Neuronal stem cell (in vitro differentiated cells): ENCODE measurements around the gene CD300LD.

Source experiments
- DNase-seq: peaks from one replicate; pipeline ENCODE4 v3.0.0-alpha.2; 2013; ENCODE audit warnings: low spot score
- H2AFZ ChIP-seq: one replicate; pipeline ENCODE4 v1.6.1; 2013; ENCODE audit warnings: mild to moderate bottlenecking, low read length, inconsistent platforms
- H2AK5ac ChIP-seq: 2 replicates; pipeline ENCODE4 v1.6.1; 2013; ENCODE audit warnings: low read depth, mild to moderate bottlenecking, inconsistent platforms, low read length, moderate library complexity, mixed read lengths
- H2BK120ac ChIP-seq: 2 replicates; pipeline ENCODE4 v1.6.1; 2013; ENCODE audit warnings: low read depth, mild to moderate bottlenecking, inconsistent platforms, low read length, moderate library complexity, mixed read lengths
- H2BK12ac ChIP-seq: one replicate; pipeline ENCODE4 v1.6.1; 2013; ENCODE audit warnings: low read length, inconsistent platforms
- H2BK15ac ChIP-seq: 2 replicates; pipeline ENCODE4 v1.6.1; 2013; ENCODE audit warnings: mild to moderate bottlenecking, low read length, inconsistent platforms, mixed read lengths
- H2BK5ac ChIP-seq: one replicate; pipeline ENCODE4 v1.6.1; 2013; ENCODE audit warnings: inconsistent platforms, mild to moderate bottlenecking, low read length, moderate library complexity
- H3K14ac ChIP-seq: one replicate; pipeline ENCODE4 v1.6.1; 2013; ENCODE audit warnings: low read length, inconsistent platforms
- H3K18ac ChIP-seq: 2 replicates; pipeline ENCODE4 v1.6.1; 2013; ENCODE audit warnings: low read length, inconsistent platforms
- H3K23ac ChIP-seq: 2 replicates; pipeline ENCODE4 v1.6.1; 2013; ENCODE audit warnings: low read depth, mild to moderate bottlenecking, mixed read lengths, low read length, inconsistent platforms; ENCODE audit not compliant: poor library complexity
- H3K27ac ChIP-seq: replicated peaks from 3 replicates; pipeline ENCODE4 v1.5.1; 2013; ENCODE audit warnings: low read length, inconsistent platforms
- H3K27me3 ChIP-seq, 3 experiments: 2 replicates each; pipeline ENCODE4 v1.6.1; 2013; ENCODE audit warnings: low read length in 3 of 3, mild to moderate bottlenecking in 2 of 3, inconsistent platforms in 1 of 3, low read depth in 1 of 3, mixed read lengths in 1 of 3, moderate library complexity in 1 of 3; ENCODE audit not compliant: control insufficient read depth in 3 of 3, insufficient read depth in 3 of 3
- H3K36me3 ChIP-seq, 2 donors: replicated peaks in 1 of 2; 2 replicates each; pipeline ENCODE4 v1.6.1; 2013; ENCODE audit warnings: low read length in 2 of 2; ENCODE audit not compliant: control insufficient read depth in 2 of 2, insufficient read depth in 2 of 2
- H3K4ac ChIP-seq: 2 replicates; pipeline ENCODE4 v1.6.1; 2013; ENCODE audit warnings: inconsistent platforms, mild to moderate bottlenecking, low read length, moderate library complexity
- H3K4me1 ChIP-seq, 2 donors: 1 replicate in 1 of 2; 2 replicates in 1 of 2; pipeline ENCODE4 v1.6.1; 2013; ENCODE audit warnings: low read length in 2 of 2, low read depth in 1 of 2; ENCODE audit not compliant: control insufficient read depth in 2 of 2, insufficient read depth in 1 of 2
- H3K4me2 ChIP-seq: one replicate; pipeline ENCODE4 v1.6.1; 2013; ENCODE audit warnings: mild to moderate bottlenecking, low read length, inconsistent platforms; ENCODE audit not compliant: insufficient read depth, poor library complexity, severe bottlenecking
- H3K4me3 ChIP-seq, 2 donors: 2 replicates each; pipeline ENCODE4 v1.5.1; 2013; ENCODE audit warnings: low read length in 2 of 2, mild to moderate bottlenecking in 2 of 2, inconsistent platforms in 1 of 2, moderate library complexity in 1 of 2
- H3K79me1 ChIP-seq: one replicate; pipeline ENCODE4 v1.6.1; 2013; ENCODE audit warnings: low read depth, mild to moderate bottlenecking, inconsistent platforms, low read length, moderate library complexity
- H3K9ac ChIP-seq: one replicate; pipeline ENCODE4 v1.6.1; 2013; ENCODE audit warnings: mild to moderate bottlenecking, low read depth, low read length, inconsistent platforms; ENCODE audit not compliant: poor library complexity
- H3K9me3 ChIP-seq, 2 donors: replicated peaks in 1 of 2; 2 replicates each; pipeline versions ENCODE3 to v1.6.1; 2013; ENCODE audit warnings: low read length in 2 of 2, mild to moderate bottlenecking in 2 of 2, inconsistent platforms in 1 of 2, low read depth in 1 of 2, mixed read lengths in 1 of 2, moderate library complexity in 1 of 2; ENCODE audit not compliant: control insufficient read depth in 2 of 2, insufficient read depth in 1 of 2
- H4K8ac ChIP-seq: one replicate; pipeline ENCODE4 v1.6.1; 2013; ENCODE audit warnings: low read depth, mild to moderate bottlenecking, inconsistent platforms, low read length, moderate library complexity
- H4K91ac ChIP-seq: one replicate; pipeline ENCODE4 v1.6.1; 2013; ENCODE audit warnings: low read length, low read depth, mild to moderate bottlenecking, inconsistent platforms; ENCODE audit not compliant: poor library complexity
- WGBS, 2 donors: extraction: QIAGEN DNeasy Blood & Tissue Kit; methylation state at CpG; one replicate each; pipeline ENCODE4 v1.1.7; 2013; ENCODE audit warnings: missing lambda C conversion rate in 2 of 2, mixed read lengths in 1 of 2; ENCODE audit not compliant: insufficient read length in 2 of 2, insufficient replicate concordance in 1 of 2; ENCODE audit errors: extremely low coverage in 2 of 2; 5-methylcytosine and 5-hydroxymethylcytosine counted together

Gene CD300LD

GRCh38 chr17:74545843-74546230, 46.2 kb downstream of the CD300LD start, which contains the start of gene CD300C:
Gene CD300C, minus strand, starts transcription at chr17:74546115. Its CDS starts 333 bp downstream, at chr17:74545782.
- Histone ChIP-seq H3K4me1 (peaks cover 0 to 6% of the 10 kb centered on the region in 2 donors), H3K18ac (peak within 1 kb of the TSS; percentile 61), H3K23ac (peak within 1 kb of the TSS; percentile 80), H3K27ac (no peak within 1 kb of the TSS), H2BK5ac (peak within 1 kb of the TSS; percentile 54), H3K9me3 (no peaks in the 10 kb centered on the region), H2BK12ac (peak within 1 kb of the TSS; percentile 14), H2BK120ac (peak within 1 kb of the TSS; percentile 50), H3K14ac (peak within 1 kb of the TSS; percentile 92), H2BK15ac (peak within 1 kb of the TSS; percentile 42), H2AK5ac (peak within 1 kb of the TSS; percentile 19), H3K4me3 (peak within 1 kb of the TSS in 1 of 2 donors; percentile 71), H3K79me1 (no peaks in the 10 kb centered on the region), H3K36me3 (no peaks in the 10 kb centered on the region), H4K91ac (no peak within 1 kb of the TSS), H3K9ac (peak within 1 kb of the TSS; percentile 84), H3K4me2 (no peak within 1 kb of the TSS), H3K27me3 (peaks cover 0 to 16% (median 0%) of the 10 kb centered on the region in 3 experiments), H4K8ac (peak within 1 kb of the TSS; percentile 29), H2AFZ (no peak within 1 kb of the TSS), H3K4ac (no peak within 1 kb of the TSS)
- no CpG with 5 or more reads among the region's 5 CpGs for WGBS, 2 donors
- DNase-seq, result no peak

GRCh38 chr17:74544991-74545842, 46.9 kb downstream of the CD300LD start:
- H3K14ac ChIP-seq, result peak overlapping the region; percentile 92
- no peaks in the 10 kb centered on the region for H3K36me3 ChIP-seq
- no peak overlapping the region for H4K91ac ChIP-seq
- H2AK5ac ChIP-seq, result peak overlapping the region; percentile 11
- DNase-seq, result no peak
- WGBS, 2 donors, result no CpG with 5 or more reads among the region's 16 CpGs
- peak overlapping the region; percentile 80 for H3K23ac ChIP-seq
- peak overlapping the region; percentile 84 for H3K9ac ChIP-seq
- H3K4ac ChIP-seq, result no peak overlapping the region
- H3K4me2 ChIP-seq, result no peak overlapping the region
- H3K27ac ChIP-seq, result no peak overlapping the region
- no peak overlapping the region for H2BK120ac ChIP-seq
- peak overlapping the region; percentile 61 for H3K18ac ChIP-seq
- H2AFZ ChIP-seq, result no peak overlapping the region
- peak overlapping the region; percentile 42 for H2BK15ac ChIP-seq
- peak overlapping the region; percentile 14 for H2BK12ac ChIP-seq
- peaks cover 0 to 6% of the 10 kb centered on the region in 2 donors for H3K4me1 ChIP-seq
- peak overlapping the region; percentile 29 for H4K8ac ChIP-seq
- peak overlapping the region; percentile 54 for H2BK5ac ChIP-seq
- H3K79me1 ChIP-seq, result no peaks in the 10 kb centered on the region
- peaks cover 0 to 16% (median 0%) of the 10 kb centered on the region in 3 experiments for H3K27me3 ChIP-seq
- H3K4me3 ChIP-seq, result peak overlapping the region in 1 of 2 donors; percentile 71
- no peaks in the 10 kb centered on the region for H3K9me3 ChIP-seq

GRCh38 chr17:74543891-74544760, 48.0 kb downstream of the CD300LD start:
- no peaks in the 10 kb centered on the region for H3K9me3 ChIP-seq
- peak overlapping the region; percentile 85 for H3K18ac ChIP-seq
- no peak overlapping the region for H2BK5ac ChIP-seq
- H3K36me3 ChIP-seq, result no peaks in the 10 kb centered on the region
- H3K27me3 ChIP-seq, result peaks cover 0 to 16% (median 2%) of the 10 kb centered on the region in 3 experiments
- no peak overlapping the region for H3K4ac ChIP-seq
- peak overlapping the region; percentile 45 for H2BK15ac ChIP-seq
- H3K4me1 ChIP-seq, result peaks cover 0 to 6% of the 10 kb centered on the region in 2 donors
- DNase-seq, result no peak
- no peak overlapping the region for H3K4me2 ChIP-seq
- peak overlapping the region; percentile 40 for H2AK5ac ChIP-seq
- H3K14ac ChIP-seq, result peak overlapping the region; percentile 90
- no peak overlapping the region for H2AFZ ChIP-seq
- no peak overlapping the region for H3K27ac ChIP-seq
- no peak overlapping the region for H2BK12ac ChIP-seq
- H4K91ac ChIP-seq, result no peak overlapping the region
- no peaks in the 10 kb centered on the region for H3K79me1 ChIP-seq
- no peak overlapping the region for H4K8ac ChIP-seq
- H3K9ac ChIP-seq, result no peak overlapping the region
- H3K23ac ChIP-seq, result peak overlapping the region; percentile 5
- no peak overlapping the region for H2BK120ac ChIP-seq
- H3K4me3 ChIP-seq, result no peak overlapping the region
- no CpG with 5 or more reads among the region's 18 CpGs for WGBS, 2 donors
